ENCODE results near the gene DUSP10.

The DUSP10 gene

DNA sequence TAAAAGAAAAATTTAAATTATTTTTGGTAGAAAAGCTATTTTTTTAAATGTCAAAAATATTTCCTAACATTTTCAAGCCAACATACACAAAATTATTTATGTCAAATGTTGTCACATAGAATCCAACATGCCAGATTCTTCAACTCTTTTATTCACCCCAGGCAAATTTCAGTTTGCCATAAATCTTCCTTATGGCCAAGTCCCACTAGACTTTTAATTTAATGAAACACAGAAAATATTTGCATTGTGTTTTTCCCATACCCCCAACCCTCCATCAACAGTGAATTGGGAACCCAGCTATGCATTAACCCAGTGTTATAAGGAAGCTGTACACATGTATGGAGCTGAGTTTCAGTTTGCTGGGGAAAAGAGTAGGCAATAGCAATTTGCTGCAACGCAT is 41.4 kb downstream of the DUSP10 start:
- H3K27ac ChIP-seq: no peak overlapping the region
- H3K9me3 ChIP-seq (ENCODE audit: severe bottlenecking): no peaks in the 10 kb centered on the region
- no peak for TF ChIP-seq CTCF (IDR thresholded peaks at IDR 0.05; ENCODE audit: low read depth, low read length)
- H3K4me3 ChIP-seq (ENCODE audit: low read depth, low read length): no peak overlapping the region
- no peaks in the 10 kb centered on the region for H3K27me3 ChIP-seq (ENCODE audit: insufficient read depth, low read depth, severe bottlenecking)
- no peak for DNase-seq
- no peaks in the 10 kb centered on the region for H3K36me3 ChIP-seq

DNA sequence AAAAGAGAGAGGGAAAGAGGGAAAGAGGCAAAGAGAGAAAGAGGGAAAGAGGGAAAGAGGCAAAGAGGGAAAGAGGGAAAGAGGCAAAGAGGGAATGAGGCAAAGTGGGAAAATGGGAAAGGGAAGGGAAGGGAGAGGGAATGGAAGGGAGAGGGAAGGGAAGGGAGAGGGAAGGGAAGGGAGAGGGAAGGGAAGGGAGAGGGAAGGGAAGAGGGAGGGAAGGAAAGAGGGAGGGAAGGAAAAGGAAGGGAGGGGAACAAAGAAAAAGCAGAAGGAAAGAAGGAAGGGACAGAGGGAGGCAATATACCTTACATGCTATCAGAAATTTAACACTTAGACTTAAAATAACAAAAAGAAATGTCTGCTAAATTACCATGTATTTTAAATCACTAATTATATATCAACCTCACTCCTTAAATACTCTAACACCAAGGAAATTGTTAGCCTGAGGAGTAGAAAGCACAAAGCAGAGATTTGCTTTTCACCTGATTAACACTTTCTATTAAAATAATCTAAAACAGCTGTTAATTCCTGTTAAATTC is 41.8 kb downstream of the DUSP10 start:
- DNase-seq: no peak
- Histone ChIP-seq H3K27me3 (ENCODE audit: insufficient read depth, low read depth, severe bottlenecking) (no peaks in the 10 kb centered on the region), H3K4me3 (ENCODE audit: low read depth, low read length) (no peak overlapping the region), H3K27ac (no peak overlapping the region), H3K9me3 (ENCODE audit: severe bottlenecking) (no peaks in the 10 kb centered on the region), H3K36me3 (no peaks in the 10 kb centered on the region)
- TF ChIP-seq CTCF (IDR thresholded peaks at IDR 0.05; ENCODE audit: low read depth, low read length): no peak

- Histone ChIP-seq H3K36me3 (no peaks in the 10 kb centered on the region), H3K27me3 (ENCODE audit: insufficient read depth, low read depth, severe bottlenecking) (no peaks in the 10 kb centered on the region), H3K4me3 (ENCODE audit: low read depth, low read length) (no peak overlapping the region), H3K9me3 (ENCODE audit: severe bottlenecking) (no peaks in the 10 kb centered on the region), H3K27ac (no peak overlapping the region)
- no peak for DNase-seq
- no peak for TF ChIP-seq CTCF (IDR thresholded peaks at IDR 0.05; ENCODE audit: low read depth, low read length)
Measured at GRCh38 chr1:221699577-221699976, 42.3 kb downstream of the DUSP10 start.

GRCh38 chr1:221698579-221699349 is 43.1 kb downstream of the DUSP10 start:
- Histone ChIP-seq H3K9me3 (ENCODE audit: severe bottlenecking) (no peaks in the 10 kb centered on the region), H3K4me3 (ENCODE audit: low read depth, low read length) (no peak overlapping the region), H3K36me3 (no peaks in the 10 kb centered on the region), H3K27ac (no peak overlapping the region), H3K27me3 (ENCODE audit: insufficient read depth, low read depth, severe bottlenecking) (no peaks in the 10 kb centered on the region)
- no peak for TF ChIP-seq CTCF (IDR thresholded peaks at IDR 0.05; ENCODE audit: low read depth, low read length)
- DNase-seq: no peak

DNA sequence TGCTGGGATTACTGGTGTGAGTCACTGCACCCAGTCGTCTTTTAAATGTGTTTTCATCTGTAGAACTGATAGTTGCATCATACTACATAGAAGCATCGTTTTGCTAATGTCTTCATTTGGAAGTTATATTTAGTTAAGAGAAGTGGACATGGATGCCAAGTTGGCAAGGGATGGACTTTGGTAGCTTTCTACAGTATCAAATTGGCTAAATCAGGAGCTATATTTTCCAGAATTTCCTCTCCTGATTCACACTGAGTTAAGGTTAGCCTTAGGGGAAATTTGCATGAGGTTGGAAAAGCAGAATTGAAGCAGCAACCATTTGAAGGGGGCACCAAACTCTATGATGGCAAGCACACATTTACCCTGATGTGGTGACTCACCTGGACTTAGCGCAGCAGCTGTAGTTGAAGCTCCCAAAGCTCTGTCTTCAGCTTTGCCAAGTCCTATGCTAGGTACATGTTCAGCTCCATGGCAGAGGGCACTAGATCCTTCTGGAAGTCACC is 43.9 kb downstream of the DUSP10 start:
- TF ChIP-seq CTCF (IDR thresholded peaks at IDR 0.05; ENCODE audit: low read depth, low read length): no peak
- DNase-seq: no peak
- H3K27me3 ChIP-seq (ENCODE audit: insufficient read depth, low read depth, severe bottlenecking): no peaks in the 10 kb centered on the region
- no peak overlapping the region for H3K27ac ChIP-seq
- H3K4me3 ChIP-seq (ENCODE audit: low read depth, low read length): no peak overlapping the region
- no peaks in the 10 kb centered on the region for H3K9me3 ChIP-seq (ENCODE audit: severe bottlenecking)
- H3K36me3 ChIP-seq: no peaks in the 10 kb centered on the region
